ENCODE data around the gene ICAM1. TPM values are rescaled to one million over a fixed set of nuclear protein-coding genes. Genes with fewer than 3 reads are reported as not detected.
"Not testable (repeated sequence)": the region's sequence is repeated elsewhere in the genome, so short reads cannot be mapped to it uniquely, and the experiment has no call there.

The ICAM1 gene
- polyA plus RNA-seq, 4 donors, result 5.5 to 7.3 (median 6.4) TPM

DNA sequence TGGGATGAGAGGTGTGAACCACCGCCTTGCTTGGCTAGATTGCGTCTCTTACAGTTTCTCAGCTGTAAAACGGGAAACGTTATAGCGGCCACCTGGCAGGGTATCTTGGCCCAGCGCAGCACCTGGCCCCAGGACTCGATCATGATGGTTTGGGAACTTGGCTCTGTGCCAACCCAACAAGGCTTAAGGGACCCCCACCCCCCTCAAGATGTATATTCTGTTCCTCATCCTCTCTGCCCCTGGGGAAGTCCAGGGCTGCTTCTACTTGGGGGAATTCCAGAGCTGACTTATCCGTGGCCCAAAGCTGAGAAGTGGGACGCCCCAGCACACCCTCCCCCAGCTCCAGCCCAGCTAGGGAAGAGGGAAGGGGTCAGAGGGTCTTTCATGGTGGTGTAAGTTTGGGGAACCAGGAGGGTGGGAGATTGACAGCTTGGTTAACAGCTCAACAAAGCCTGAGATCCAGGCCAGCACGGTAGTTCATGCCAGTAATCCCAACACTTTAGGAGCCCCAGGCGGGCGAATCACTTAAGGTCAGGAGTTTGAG, 695 bp downstream of the ICAM1 start:
- no peak for DNase-seq (ENCODE audit: low read depth in 4 of 4, low spot score in 2 of 4)

DNA sequence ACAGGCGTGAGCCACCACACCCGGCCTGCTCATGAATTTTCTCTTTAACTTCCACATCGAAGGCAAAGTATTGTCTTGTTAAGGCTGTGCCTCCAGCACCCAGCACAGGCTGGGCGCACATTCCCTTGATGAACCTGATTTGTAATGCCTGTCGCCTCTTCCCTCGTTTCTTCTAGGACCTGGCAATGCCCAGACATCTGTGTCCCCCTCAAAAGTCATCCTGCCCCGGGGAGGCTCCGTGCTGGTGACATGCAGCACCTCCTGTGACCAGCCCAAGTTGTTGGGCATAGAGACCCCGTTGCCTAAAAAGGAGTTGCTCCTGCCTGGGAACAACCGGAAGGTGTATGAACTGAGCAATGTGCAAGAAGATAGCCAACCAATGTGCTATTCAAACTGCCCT, 3.7 kb downstream of the ICAM1 start:
- no peak for DNase-seq (ENCODE audit: low read depth in 4 of 4, low spot score in 2 of 4)

- no peak for DNase-seq (ENCODE audit: low read depth in 4 of 4, low spot score in 2 of 4)
These were observed 7.1 kb downstream of the ICAM1 start for GRCh38 chr19:10277795-10278589.

DNA sequence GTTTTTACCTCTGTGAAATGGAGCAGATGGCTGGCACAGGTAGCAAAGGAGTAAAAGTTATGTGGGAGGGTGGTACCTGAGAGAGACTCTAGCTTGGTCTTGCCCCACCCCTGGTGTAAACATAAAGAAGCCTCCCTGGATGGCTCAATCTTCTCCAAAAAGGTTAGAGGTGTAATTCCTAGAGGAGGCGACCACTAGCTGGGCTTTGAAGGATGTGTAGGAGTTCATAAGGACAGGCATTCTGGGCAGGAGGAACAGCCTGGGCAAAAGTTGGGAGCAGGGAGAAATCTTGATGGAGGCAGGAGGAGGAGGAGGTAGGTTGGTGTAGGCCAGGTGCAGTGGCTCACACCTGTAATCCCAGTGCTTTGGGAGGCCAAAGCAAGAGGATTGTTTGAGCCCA, 8.0 kb downstream of the ICAM1 start:
- no peak for DNase-seq (ENCODE audit: low read depth in 4 of 4, low spot score in 2 of 4)

DNA sequence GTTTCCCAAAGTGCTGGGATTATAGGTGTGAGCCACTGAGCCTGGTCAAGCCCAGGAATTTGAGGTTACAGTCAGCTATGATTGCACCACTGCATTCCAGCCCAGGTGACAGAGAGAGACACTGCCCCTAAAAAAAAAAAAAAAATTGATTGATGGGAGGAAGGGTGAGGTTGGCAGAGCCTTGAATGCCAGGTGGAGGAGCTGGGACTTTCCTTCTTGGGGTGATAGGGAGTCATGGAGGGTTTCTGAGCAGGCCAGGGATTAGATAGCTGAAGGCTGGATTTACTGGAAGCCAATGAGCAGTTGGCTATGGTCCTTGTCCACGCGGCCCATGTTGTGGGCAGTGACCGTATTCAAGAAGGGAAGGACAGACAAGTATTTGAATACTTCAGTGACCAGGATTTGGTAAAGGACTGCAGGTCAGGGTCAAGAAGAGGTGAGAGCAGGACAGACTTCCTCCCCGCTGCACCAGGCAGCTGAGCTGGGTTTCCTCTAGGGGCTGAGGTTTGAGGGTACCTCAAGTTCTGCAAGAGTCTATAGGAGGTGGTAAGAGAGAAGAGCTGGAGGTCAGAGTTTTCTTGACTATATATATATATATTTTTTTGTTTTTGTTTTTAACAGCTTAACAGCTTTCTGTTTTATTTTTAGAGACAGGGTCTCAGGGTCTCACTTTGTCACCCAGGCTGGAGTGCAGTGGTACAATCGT, 9.0 kb downstream of the ICAM1 start:
- DNase-seq (ENCODE audit: low read depth in 4 of 4, low spot score in 2 of 4), result no peak

DNA sequence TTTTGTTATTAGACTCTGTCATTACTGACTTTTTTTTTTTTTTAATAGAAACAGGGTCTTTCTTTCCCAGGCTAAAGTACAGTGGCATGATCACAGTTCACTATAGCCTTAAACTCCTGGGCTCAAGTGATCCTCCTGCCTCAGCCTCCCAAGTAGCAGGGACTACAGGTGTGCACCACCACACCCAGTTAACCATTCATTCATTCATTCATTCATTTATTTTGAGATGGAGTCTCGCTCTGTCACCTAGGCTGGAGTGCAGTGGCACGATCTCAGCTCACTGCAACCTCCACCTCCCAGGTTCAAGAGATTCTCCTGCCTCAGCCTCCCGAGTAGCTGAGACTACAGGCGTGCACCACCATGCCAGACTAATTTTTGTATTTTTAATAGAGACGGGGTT, 11.1 kb downstream of the ICAM1 start:
- DNase-seq (ENCODE audit: low read depth in 4 of 4, low spot score in 2 of 4), result not testable (repeated sequence)

DNA sequence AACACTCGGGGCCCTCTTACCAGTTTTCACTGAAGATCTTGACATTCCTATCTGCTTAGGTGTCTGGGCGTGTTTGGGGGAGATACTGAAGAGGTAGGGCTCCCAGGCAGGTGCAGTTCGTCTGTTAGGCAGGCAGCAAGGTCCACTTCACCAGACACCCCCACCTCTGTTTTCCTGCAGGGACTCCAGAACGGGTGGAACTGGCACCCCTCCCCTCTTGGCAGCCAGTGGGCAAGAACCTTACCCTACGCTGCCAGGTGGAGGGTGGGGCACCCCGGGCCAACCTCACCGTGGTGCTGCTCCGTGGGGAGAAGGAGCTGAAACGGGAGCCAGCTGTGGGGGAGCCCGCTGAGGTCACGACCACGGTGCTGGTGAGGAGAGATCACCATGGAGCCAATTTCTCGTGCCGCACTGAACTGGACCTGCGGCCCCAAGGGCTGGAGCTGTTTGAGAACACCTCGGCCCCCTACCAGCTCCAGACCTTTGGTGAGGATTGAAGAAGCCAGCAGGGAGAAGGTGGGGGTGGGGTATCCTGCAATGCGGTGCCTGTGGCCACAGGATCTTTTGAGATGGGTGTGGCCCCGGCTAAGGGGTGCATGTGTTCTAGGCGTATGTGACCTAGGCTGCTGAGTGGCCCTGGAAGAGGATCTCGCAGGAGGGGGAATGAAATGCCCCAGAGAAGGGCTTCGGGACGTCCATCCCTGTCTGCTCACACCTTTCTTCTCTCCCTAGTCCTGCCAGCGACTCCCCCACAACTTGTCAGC, 12.6 kb downstream of the ICAM1 start:
- no peak for DNase-seq (ENCODE audit: low read depth in 4 of 4, low spot score in 2 of 4)

- DNase-seq (ENCODE audit: low read depth in 4 of 4, low spot score in 2 of 4), result no peak
These were observed 13.4 kb downstream of the ICAM1 start for GRCh38 chr19:10284065-10284959.

GRCh38 chr19:10284960-10285278, 14.0 kb downstream of the ICAM1 start:
- no peak for DNase-seq (ENCODE audit: low read depth in 4 of 4, low spot score in 2 of 4)

GRCh38 chr19:10285393-10285792, 14.5 kb downstream of the ICAM1 start:
- no peak for DNase-seq (ENCODE audit: low read depth in 4 of 4, low spot score in 2 of 4)

GRCh38 chr19:10286803-10287737, 16.1 kb downstream of the ICAM1 start, which contains the start of gene ICAM4:
Gene ICAM4 (plus strand): TSS chr19:10286955. CDS start chr19:10287013, 58 bp downstream.
- peak; percentile 53 to 76 (median 64) for DNase-seq (ENCODE audit: low read depth in 4 of 4, low spot score in 2 of 4)

GRCh38 chr19:10288662-10289166, 17.8 kb downstream of the ICAM1 start:
- DNase-seq (ENCODE audit: low read depth in 4 of 4, low spot score in 2 of 4), result no peak

DNA sequence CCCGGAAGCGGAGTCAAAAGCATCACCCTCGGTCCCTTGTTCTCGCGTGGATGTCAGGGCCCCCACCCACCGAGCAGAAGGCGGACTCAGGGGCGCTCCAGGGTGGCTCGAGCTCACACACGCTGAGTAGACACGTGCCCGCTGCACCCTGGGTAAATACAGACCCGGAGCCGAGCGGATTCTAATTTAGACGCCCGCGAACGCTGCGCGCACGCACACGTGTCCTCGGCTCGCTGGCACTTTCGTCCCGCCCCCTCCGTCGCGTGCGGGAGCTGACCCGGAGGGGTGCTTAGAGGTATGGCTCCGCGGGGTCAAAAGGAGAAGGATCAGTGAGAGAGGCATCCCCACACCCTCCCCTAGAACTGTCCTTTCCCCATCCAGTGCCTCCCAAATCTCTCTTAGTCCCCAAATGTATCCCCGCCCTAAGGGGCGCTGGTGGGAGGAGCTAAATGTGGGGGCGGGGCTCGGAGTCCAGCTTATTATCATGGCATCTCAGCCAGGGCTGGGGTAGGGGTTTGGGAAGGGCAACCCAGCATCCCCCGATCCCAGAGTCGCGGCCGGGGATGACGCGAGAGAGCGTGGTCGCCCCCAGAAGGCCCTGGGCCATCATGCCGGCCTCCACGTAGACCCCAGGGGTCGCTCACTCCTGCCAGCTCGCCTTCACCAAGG, 18.4 kb downstream of the ICAM1 start:
- no peak for DNase-seq (ENCODE audit: low read depth in 4 of 4, low spot score in 2 of 4)

DNA sequence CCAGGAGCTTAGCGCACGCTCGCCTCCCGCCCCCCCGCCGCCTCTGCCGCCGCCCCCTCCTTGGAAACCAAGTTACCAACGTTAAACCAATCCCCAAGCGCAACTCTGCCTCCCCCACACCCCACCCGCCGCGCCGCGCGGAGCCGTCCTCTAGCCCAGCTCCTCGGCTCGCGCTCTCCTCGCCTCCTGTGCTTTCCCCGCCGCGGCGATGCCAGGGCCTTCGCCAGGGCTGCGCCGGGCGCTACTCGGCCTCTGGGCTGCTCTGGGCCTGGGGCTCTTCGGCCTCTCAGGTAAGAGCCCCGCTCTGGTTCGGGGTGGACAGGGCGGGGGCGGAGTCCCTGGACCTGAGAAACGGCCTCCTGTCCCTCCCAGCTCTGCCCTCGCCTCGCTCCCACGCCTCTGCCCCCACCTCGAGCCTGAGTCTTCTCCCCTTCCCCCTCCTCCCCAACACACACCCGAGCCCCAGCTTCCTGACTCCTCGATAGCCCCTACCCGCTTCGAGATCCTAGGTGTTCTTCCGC, 19.0 kb downstream of the ICAM1 start, which contains the start of gene ICAM5:
Gene ICAM5 (plus strand): TSS at position 117 of the 521 bp plus-strand sequence. CDS start 92 bp downstream, at position 209.
- DNase-seq (ENCODE audit: low read depth in 4 of 4, low spot score in 2 of 4), result no peak

DNA sequence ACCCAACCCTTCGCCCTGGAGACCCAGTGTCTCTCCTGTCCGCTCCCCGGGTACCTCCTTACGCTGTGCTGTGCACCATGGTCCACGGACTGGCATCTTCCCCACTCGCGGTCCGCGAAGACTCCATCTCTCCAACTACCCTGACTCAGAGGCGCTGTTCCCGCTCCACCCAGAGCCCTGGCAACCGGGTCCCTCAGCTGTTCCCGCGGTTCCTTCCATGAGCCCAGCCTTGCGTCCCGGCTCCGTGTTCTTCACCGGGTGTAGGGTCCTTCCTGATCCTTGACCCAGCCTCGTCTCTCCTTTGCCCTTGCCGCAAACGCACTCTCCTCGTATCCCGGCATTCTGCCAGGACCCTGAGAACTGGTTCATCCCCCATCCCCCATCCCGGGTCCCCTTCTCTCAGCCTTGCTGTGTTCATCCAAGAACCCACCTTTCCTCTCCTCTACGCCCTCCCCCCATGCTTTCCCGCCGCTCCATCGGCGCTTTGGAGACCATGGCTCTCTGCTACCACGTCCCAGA, 19.5 kb downstream of the ICAM1 start:
- DNase-seq (ENCODE audit: low read depth in 4 of 4, low spot score in 2 of 4), result no peak

- no peak for DNase-seq (ENCODE audit: low read depth in 4 of 4, low spot score in 2 of 4)
These were observed 20.1 kb downstream of the ICAM1 start for GRCh38 chr19:10290876-10291553.

Measured in left renal cortex interstitium (tissue), 4 donors.